NCI-H1436 treated with DMSO at 0.1 percent for 48 hours (cell line): ENCODE measurements around the gene PBX3.
"Not testable (repeated sequence)": the region's sequence is repeated elsewhere in the genome, so short reads cannot be mapped to it uniquely, and the experiment has no call there.

ENCODE experiments used
- DNase-seq: peaks from one replicate; lab custom pipeline; 2025; lab: John Stamatoyannopoulos, UW

The PBX3 gene

DNA sequence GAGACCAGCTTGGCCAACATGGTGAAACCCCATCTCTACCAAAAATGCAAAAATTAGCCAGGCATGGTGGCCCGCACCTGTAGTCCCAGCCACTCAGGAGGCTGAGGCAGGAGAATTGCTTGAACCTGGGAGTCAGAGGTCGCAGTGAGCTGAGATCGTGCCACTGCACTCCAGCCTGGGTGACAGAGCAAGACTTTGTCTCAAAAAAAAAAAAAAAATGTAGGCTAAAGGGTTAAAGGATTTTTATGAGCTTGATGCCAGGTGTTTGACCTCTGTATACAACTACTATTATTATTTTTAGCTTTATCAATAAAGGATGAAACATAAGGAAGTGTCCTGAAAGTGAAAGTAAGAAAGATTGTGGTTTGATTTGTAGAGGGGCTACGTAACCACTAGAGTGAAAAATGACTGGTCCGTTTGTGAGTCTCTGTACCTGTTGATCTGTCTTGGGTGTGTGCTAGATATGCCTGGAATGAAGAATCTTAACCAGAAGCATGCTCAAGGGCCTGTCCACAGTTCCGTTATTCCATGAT is 76.8 kb downstream of the PBX3 start:
- not testable (repeated sequence) for DNase-seq

DNA sequence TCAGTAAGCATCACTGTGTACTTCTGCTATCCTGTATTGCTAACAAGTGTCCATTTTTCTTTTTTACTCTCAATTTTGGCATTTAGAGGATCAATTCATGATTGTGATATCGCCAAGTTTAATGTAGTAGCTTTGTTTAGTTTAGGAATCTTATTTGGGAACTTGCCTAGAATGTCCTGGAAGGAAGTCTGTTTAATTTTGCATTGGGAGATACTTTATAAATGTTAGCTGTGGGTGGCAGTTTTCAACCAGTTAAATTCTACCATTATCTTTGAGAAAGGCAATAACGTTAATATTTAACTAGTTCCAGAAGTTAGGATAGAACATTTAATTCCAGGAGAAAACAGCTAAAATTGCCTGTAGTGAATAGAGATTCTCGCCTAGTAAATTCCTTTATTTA is 78.6 kb downstream of the PBX3 start:
- DNase-seq, result no peak

DNA sequence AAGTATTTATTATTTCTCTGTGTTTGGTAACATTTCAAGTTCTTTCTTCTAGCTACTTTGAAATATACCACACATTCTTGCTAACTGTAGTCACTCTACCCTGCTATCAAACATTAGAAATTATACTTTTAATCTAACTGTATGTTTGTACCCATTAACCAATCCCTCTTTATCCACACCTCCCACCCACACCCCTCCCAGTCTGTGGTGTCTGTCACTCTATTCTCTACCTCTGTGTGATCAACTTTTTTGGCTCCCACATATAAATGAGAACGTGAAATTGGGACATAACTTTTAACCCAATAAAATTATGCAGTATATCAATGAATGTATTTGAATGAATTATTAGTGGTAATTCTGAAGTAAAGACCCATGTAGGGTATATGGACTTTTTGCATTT is 79.7 kb downstream of the PBX3 start:
- no peak for DNase-seq

DNA sequence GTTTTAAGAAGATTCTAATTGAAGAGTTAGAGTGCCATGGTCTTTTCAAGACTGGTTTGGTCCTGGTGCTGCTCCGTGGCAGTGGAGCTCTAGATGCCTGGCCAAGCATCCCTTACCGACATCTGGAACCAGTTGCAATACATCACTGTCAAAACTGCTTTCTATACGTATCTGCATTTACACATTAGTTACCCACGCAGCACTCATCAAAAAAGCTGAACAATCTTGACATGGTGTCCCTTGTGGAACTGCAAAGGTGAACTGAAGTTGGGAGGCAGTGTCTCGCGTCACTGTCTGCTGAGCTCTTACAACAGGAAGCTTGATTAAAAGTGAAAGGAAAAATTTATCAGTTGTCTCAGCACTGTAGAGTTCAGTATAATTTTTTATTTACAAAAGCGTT is 82.6 kb downstream of the PBX3 start:
- DNase-seq, result no peak

DNA sequence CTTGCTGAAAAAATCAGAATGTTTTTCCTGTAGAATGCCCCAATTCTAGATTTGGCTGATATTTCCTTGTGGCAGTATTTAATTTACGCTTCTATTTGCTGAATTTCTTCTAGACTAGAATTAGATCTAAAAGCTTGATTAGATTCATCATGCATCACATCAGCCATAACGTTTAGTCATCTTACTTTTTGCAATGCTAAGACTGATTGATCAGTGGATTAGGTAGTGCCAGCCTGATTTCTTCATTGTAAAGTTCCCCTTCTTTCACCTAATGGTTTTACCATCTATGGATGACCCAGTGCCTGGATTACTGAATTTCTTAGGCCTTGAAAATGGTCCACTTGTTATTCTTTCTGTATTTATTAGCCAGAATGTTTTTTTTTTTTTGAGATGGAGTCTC is 83.9 kb downstream of the PBX3 start:
- no peak for DNase-seq

DNA sequence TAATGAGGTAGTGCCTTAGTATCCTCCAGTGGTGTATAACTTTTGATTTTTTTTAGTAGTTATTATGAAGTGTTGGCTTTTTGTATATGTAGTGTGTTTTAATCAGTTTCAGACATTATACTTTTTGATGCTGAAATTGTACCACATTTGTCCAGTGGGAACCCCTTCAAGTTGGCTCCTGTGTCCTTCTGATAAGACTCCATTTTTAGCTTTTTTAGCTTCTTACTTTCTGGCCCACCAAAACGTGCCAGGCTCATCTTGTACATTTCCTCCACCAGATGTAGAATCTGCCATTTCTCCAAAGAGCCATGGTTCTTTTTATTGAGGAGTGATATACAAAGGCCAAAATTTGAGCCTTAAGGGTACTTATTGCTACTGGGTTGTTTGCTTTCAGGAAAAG is 84.4 kb downstream of the PBX3 start:
- DNase-seq, result no peak

DNA sequence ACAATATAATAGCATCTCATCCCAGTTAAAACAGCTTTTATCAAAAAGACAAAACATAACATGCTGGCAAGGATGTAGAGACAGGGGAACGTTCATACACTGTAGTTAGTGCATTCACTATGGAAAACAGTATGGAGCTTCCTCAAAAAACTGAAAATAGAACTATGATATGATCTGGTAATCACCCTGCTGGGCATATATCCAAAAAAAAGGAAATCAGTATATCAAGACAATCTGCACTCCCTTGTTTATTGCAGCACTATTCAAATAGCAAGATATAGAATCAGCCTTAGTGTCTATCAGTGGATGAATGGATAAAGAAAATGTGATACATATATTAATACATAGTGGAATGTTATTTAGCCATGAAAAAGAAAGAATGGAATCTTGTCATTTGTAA is 88.5 kb downstream of the PBX3 start:
- DNase-seq, result no peak

DNA sequence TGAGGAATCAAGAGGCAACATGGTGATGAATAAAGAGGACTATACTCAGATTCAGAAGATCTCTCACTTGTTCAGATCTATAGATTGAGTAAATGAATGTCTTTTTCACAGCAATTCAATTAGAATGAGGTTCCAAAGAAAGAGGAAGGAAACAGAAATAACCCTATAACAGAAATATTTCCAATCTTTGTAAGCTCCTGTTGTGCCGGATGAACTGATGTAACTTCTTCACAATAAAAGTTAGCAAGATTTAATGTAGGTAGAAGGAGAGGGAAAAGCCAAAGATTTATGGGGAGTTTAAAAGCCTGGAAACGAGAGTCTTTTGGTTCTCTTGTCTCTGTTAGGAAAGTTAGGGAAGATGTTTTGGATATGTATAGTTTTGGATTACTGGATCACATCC is 92.1 kb downstream of the PBX3 start:
- no peak for DNase-seq

DNA sequence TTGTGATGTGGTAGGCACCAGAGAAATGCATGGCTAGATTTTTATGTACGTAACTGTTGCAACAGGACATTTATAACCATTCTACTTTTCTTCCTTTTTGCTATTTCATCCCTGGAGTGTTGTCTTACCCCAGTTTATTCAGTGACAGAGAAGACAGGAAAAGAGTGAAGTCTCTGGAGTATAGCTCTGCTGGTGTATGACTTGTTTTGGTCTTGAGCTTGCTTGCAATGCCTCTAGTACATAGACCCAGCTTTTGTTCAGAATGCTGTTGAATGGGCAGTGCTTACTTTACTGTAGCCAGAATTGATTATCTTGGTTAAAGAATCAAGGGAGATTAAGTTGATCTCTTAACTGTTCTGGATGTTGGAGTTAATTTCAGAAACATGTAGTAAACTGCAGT is 94.3 kb downstream of the PBX3 start:
- no peak for DNase-seq

DNA sequence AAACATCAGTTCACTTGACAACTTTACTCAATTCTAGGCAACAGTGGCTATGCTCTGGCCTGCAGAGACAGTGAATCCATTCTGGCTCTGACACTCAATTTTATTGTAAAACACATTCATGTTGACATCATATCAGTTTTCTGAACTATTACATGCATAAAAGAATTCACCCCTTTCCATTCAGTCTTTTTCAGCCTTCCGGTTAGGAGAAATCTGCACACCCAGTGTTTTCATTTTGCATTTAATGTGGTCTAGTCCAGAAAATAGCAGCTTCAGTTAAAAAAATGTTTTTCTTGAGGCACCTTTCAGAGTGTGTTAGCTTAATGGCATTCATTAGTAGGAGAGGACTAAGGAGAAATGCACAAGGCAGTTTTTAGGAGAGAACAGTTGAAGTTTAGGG is 95.1 kb downstream of the PBX3 start:
- DNase-seq, result no peak

DNA sequence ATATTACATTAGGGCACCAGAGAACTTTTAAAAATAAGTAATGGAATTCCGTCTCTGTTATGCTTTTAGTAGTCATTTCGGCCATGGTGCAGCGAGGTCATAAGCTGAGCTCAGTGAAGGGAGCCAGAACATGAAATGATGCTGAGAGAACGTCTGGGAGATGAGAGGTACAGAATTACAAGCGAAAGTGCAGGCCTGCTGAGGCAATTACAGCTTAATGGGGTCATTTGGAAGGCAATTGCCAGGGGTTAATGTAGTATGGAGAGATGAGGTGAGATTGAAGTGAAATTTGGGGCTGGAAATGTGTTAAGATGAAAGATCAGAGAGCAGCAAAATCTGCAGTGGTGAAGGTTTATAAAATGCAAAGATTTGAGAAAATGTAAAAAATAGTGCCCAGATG is 96.5 kb downstream of the PBX3 start:
- DNase-seq, result no peak

DNA sequence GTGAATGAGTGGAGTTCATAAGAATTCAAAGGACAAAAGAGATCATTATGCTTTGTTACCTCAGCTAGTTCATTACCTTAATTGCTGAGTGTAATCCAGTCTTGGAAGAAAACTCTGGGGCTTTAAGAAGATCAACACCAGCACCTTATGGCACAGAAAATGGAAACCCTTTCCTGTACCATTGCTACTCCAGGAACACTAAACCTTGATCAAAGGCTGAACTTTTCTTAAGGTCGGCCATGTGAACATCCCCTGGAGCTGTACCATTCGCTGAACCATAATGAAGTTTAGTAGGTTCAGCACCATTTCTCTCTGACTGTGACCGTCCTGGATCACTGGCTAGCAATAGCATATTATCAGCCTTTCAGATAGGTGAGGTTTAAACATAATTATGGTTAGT is 97.4 kb downstream of the PBX3 start:
- DNase-seq, result no peak

DNA sequence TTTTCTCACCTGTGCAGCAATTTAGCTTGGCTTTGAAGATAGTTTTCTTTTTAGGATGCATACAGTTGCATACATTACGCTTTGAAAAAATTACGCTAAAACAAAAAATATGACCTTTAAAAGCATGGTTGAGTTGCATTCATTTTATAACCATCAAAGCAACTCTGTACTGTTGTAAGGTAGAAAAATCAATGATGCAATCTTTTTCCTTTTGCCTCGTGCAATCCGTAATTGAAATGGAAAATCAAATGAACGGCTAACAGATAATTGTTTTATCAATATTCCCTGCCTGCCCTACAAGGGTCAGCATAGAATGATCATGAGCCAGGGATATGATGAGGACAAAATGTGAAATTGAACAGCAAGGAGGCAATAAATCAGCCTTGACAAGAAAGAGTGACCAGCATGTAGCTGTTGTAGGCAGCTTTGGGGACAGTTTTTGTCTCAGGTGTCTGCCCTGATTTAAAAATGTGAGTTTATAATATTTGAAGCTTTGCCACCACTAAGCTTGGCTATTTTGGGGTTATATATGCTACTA is 98.2 kb downstream of the PBX3 start:
- DNase-seq, result no peak

DNA sequence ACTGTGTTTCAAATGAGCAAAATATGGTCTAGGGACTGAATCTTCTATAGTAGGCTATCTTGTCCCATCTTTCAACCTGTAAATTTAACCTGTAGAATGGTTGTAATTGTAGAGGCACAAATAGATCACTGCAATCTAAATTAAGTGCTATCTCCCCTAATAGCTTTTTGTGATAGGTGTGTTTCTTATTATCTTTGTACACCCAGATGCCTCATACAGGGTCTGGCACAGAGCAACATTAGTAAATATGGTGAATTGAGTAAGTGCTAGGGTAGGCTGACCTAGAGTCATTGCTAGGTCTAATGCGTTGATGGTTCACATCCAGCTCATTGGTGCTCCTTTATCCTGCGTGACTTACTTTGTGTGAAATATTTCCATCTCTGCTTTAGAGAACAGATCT is 100.6 kb downstream of the PBX3 start:
- no peak for DNase-seq

DNA sequence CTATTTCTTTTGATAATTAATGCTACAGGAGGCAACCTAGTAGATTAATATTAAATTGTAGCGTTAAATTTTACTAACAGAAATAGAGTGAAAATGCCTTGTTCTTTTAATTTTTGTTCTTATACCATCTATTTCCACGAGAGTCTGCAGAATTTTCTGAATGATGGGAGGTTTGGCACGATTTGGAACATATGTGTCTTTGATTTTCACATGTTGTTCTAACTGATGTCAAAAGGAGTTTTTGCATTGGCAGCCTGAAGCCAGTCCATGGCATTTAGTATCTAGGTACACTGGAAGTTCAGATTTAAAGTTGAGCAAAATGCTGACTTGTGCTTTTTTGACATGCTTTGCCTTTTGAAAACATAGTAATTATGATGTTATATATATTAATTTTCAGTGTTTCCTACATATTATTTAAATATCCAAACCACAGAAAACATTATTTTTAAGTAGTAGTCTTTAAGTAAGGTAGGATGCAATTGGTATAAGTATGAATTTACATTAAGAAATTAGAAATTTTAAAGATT is 103.0 kb downstream of the PBX3 start:
- no peak for DNase-seq

DNA sequence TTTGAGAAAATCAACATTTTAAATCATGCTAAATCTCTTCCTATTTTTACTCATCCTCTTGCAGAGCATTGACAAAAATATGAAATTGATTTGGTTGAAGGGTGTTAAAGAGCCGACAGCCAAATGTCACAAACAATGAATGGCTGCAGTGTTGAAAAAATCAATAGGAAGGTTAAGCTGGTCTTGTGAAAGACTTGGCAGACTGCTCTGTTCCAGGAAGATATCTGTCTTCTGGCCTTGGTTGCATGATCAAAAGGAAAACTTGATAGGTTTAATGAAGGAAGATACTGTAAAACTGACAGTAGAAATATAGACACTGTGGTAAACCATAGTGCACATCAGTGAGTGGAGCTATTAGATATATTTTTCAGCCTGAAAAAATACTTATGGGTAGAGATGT is 103.6 kb downstream of the PBX3 start:
- DNase-seq, result no peak

DNA sequence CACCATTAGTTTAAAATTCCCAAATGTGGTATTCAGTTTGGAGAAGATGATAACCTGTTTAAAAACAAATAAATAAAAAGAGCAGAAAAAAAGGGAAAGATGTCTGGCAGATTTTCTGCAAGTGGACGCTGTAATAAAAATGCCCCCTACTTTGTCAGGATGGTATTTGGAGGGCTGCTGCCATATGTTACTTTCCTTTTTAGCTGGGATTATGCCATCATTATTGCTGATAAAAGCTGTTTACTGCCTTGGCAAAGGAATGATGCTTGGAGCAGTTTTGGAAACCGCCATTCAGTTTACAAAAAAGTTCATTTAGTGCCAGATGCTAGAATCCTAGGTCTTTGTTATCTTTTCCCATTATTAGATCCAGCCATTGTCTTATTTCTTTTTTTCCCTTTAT is 104.8 kb downstream of the PBX3 start:
- DNase-seq, result no peak

DNA sequence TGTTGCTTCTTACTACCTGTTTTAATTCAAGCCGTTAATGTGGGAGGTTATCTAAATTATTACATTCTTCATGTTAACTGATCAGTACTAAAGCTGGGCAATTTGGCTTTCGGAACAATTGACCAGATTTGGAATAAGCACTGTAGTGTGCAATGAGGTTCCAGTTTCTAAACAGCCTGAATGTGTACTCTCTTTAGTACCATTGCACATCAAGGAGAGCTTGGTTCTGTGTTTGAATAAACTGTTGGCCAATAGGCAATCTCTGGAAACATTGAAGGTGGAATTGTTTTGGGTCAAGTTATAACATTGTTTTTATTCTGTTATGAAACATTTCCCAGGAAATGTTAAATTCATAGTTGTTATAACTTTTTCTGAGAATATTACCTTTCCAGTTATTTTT is 105.2 kb downstream of the PBX3 start:
- no peak for DNase-seq

DNA sequence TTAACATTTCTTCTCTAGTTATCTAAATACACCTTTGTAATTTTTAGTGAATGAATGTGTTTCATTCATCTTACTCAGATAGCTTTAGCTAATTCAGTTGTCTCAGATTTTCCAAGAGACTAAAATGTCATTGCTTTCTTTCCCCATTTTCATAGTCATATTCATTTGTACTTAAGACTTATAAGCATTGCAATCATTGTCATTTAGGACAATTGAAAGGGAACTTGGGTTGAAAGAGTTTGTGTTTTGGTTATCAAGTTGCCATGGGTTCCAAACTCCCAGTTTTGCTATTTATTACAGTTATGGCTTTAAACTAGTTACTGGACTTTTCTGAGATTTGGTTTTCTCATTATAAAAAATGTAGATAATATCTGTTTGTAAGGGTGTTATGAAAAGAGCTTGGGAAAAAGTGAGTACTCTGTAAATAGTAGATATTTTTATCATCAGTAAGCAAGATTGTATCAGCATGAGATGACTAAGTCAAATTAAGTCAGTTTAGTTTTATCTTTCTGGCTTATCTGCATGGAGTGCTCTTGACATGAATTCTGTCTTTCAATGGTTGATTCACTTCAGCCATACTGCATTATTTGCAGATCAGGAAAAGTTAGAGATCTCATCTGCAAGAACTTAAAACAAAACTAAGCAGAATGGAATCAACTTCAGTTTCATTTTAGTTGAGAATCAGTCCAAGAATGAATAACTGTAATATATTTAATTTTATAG is 107.5 kb downstream of the PBX3 start:
- no peak for DNase-seq

DNA sequence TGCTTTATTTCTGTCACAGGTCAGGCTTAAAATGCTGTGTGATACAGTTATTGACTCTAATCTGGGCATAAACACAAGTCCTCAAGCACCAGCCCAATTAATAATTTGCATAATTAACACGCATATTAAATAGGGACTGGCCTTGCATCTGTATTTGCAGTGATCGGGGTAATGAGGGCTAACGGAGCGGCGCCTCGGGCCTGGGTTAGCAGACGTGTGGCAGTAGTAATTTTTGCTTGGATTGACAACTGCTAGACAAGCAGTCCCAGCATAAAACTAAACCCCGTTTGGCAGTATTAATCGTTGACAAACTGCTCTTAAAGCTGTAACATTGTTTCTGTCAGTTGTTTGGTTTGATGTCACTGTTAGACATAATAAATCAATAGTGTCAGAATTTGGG is 109.2 kb downstream of the PBX3 start:
- no peak for DNase-seq

DNA sequence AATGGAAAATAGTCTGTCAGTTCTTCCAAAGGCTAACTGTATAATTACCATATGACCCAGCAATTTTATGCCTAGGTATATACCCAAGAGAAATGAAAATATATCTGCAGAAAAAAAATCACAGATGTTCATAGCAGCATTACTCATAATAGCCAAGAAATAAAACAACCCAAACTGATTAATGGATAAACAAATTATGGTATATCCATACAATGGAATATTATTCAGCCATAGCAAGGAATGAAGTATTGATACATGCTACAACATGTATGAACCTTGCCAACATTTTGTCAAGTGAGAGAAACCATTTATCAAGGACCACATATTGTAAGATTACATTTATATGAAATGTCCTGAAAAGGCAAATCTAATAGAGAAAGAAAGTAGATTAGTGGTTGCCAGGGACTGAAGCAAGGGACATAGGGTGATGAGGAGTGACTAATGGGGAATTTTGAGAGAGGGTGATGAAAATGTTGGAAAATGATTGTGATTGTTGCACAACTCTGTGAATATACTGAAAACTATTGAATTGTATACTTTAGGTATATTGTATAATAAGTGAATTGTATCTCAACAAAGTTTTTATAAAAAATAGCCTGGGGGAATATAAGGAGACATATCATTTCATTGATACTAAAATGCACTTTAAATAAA is 114.4 kb downstream of the PBX3 start:
- DNase-seq, result no peak

DNA sequence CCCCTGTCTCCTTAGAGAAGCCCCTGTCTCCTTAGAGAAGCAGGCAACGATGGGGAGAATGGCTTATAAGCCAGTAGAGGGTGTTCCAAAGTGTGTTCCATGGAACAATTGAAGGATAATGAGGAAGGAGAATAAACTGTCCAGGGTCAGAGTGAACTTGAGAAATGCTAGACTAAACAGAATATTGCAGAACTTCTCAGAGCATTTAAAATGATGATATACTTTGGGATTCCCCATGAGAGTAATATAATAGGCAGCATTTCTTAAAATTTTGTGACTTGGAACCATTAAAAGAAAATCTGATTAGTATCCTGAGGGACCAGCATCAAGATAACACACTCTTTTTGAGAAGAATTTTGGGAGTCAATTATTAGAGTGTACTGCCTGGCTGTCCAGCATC is 116.8 kb downstream of the PBX3 start:
- DNase-seq, result no peak

DNA sequence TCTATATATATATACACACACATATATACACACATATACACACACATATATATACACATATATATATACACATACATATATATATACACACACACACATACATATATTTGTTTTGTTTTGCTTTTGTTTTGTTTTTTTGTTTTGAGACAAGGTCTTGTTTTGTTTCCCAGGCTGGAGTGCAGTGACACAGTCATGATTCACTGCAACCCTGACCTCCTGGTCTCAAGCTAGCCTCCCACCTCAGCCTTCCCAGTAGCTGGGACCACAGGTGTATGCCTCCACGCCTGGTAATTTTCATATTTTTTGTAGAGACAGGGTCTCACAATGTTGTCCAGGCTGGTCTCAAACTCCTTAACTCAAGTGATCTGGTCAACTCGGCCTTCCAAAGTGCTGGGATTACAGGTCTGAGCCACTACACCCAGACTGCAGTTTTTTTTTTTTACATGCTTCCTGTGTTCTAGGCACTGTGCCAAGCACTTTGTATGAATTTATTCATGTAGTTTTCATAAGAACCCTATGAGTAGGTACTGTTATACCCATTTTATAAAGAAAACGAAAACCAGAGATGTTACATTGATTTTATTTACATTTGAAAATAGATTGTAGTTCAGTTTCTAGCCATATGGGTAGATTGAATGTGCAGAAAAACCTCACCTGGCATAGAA is 120.7 kb downstream of the PBX3 start:
- DNase-seq, result no peak
